Upper lobe of left lung (tissue), 4 donors: ENCODE data around the gene CATSPERD.

ENCODE experiments used
- EP300 ChIP-seq, 4 donors: sonication (generic); formaldehyde crosslinking; IDR thresholded peaks; one replicate each; pipeline ENCODE4 v1.5.1; 2017; ENCODE audit warnings: antibody characterized with exemption in 4 of 4, control low read depth in 2 of 4
- TF ChIP-seq, protein P1 (sequence below), 6 experiments: fragments of 450-650 bp in 4 of 6; fragments of 200-600 bp in 2 of 6; sonication (generic) in 2 of 6; IDR thresholded peaks; one replicate each; pipeline ENCODE4 v1.5.1; 2016 to 2019; ENCODE audit warnings: antibody characterized with exemption in 6 of 6

DNA sequence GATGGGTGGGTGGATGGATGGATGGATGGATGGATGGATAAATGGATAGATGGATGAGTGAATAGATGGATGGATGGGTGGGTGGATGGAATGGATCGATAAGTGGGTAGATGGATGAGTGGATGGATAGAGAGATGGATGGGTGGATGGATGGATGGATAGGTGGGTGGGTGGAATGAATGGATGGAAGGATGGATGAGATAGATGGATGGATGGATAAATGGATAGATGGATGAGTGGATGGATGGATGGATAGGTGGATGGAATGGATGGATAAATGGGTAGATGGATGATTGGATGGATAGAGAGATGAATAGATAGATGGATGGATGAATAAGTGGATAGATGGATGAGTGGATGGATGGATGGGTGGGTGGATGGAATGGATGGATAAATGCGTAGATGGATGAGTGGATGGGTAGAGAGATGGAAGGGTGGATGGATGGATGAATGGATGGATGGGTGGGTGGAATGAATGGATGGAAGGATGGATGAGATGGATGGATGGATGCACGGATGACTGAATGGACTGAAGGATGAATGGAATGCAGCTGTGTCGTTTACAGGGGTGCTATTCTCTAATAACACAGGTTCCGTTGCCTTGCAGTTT, 42.3 kb downstream of the CATSPERD start:
- no peak for TF ChIP-seq EP300 (IDR thresholded peaks at IDR 0.05)
- TF ChIP-seq, protein P1, sequence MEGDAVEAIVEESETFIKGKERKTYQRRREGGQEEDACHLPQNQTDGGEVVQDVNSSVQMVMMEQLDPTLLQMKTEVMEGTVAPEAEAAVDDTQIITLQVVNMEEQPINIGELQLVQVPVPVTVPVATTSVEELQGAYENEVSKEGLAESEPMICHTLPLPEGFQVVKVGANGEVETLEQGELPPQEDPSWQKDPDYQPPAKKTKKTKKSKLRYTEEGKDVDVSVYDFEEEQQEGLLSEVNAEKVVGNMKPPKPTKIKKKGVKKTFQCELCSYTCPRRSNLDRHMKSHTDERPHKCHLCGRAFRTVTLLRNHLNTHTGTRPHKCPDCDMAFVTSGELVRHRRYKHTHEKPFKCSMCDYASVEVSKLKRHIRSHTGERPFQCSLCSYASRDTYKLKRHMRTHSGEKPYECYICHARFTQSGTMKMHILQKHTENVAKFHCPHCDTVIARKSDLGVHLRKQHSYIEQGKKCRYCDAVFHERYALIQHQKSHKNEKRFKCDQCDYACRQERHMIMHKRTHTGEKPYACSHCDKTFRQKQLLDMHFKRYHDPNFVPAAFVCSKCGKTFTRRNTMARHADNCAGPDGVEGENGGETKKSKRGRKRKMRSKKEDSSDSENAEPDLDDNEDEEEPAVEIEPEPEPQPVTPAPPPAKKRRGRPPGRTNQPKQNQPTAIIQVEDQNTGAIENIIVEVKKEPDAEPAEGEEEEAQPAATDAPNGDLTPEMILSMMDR (IDR thresholded peaks at IDR 0.05), result no peak
